Neural progenitor cell (in vitro differentiated cells): ENCODE data around the gene AP4M1.

Source experiments
- CTCF ChIP-seq: fragments of 200-600 bp; sonication (generic); IDR thresholded peaks from 2 replicates; pipeline ENCODE4 v1.5.1; 2017; ENCODE audit warnings: antibody characterized with exemption, mild to moderate bottlenecking
- EZH2 ChIP-seq: fragments of 200-600 bp; sonication (generic); IDR thresholded peaks from 2 replicates; pipeline ENCODE4 v1.6.1; 2017; ENCODE audit warnings: antibody characterized with exemption, mild to moderate bottlenecking, moderate library complexity
- EZH2phosphoT487 ChIP-seq: fragments of 200-600 bp; sonication (generic); IDR thresholded peaks from 2 replicates; pipeline ENCODE4 v1.6.1; 2017; ENCODE audit warnings: antibody characterized with exemption

- no peak for TF ChIP-seq CTCF
- TF ChIP-seq EZH2, result no peak
- no peak for TF ChIP-seq EZH2phosphoT487
Observed at GRCh38 chr7:100119072-100119969, 17.9 kb downstream of the AP4M1 start, which contains the start of the genes CNPY4 and TAF6.
